Activated CD4-positive, CD25-positive, alpha-beta regulatory T cell treated with anti-CD3 and anti-CD28 coated beads, Interleukin-2, amount 50 U/mL, for 24 hours (primary cell): ENCODE results near the gene ZPR1.
"Not testable (repeated sequence)": the region's sequence is repeated elsewhere in the genome, so short reads cannot be mapped to it uniquely, and the experiment has no call there.

ENCODE experiments used
- ATAC-seq, 2 donors: fragments of 150-1000 bp; cut with Tn5 transposase; one replicate each; pipeline ENCODE4 v1.10.0; 2021; ENCODE audit warnings: mild to moderate bottlenecking in 1 of 2, moderate library complexity in 1 of 2

ZPR1 gene

DNA sequence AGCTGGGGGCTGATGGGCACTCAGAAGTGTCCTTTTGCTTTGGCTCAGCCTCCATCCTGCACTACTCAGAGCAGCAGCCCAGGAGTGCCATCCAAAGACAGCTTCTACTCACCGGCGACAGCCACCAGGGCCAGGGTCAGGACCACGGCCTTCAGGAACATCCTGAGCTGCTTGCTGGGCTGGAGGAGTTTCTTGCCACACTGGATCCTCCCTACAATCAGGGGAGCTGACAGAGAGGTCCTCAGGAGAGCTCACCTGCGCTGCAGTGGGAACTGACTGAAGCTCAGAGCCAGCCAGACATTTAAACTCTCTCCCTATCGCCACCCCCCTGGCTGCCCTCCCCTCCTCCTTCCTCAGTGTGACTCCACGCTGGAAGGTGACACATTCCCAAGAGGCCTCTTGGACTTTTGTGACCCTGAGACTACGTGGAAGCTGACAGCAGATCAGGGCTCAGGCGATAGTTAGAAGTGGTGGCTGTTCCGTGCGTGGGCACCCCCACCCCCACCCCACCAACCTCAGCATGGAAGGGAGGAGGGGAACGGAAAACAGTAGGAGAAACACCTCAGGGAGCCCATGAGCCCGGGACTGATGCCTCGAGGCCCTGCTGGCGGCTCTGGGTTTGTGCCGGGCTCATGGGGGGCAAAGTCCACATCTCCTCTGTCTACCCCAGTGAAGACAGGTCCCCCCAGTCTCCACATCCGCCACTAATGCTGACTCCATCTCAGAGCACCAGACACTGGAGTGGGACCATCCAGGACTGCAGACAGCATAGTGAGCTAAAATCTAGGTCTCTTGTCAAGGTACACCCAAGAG, 35.4 kb upstream of the ZPR1 start, which contains the start of gene APOA4:
TSS of gene APOA4 (minus strand) at position 274 of the 813 bp plus-strand sequence. CDS start at position 161, 113 bp downstream.
- no peak for ATAC-seq

DNA sequence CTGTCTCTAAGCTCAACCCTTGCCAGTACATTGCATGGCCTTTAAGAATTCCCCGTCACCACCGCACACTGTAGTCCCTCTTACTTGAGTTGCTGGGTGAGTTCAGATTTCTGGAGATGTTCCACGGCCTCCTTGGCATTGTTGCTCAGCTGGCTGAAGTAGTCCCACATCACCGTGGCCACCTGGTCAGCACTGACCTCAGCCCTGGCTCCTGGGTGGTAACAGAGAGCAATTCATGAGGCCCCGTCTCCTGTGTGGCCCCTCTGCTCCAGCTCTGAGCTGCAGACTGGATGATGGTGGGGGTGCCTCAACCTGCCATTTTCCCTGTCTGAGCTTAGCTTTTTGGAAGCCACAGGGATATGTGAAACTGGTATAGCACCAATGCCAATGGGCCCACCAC, 34.8 kb upstream of the ZPR1 start:
- no peak for ATAC-seq

GRCh38 chr11:116821050-116821918, 33.5 kb upstream of the ZPR1 start:
- no peak for ATAC-seq

DNA sequence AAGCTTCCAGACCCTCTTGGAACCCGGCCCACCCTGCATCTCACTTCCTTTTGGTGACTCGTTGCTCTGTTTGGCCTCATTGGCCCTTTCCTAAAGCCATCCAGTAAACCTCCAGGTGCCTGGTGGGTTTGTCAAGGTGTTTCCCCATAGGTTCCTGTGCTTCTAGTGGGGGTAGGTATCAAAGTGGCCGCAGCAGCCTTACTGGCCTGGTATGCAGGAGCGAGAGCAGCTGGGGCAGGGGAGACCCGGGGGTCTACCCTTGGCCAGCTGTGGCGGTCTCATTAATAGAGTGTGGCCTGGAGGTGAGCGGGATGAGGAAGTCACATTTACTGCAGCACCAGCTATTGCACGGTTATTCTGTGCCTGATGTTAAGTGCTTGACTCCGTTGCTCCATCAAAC, 31.2 kb upstream of the ZPR1 start:
- no peak for ATAC-seq

DNA sequence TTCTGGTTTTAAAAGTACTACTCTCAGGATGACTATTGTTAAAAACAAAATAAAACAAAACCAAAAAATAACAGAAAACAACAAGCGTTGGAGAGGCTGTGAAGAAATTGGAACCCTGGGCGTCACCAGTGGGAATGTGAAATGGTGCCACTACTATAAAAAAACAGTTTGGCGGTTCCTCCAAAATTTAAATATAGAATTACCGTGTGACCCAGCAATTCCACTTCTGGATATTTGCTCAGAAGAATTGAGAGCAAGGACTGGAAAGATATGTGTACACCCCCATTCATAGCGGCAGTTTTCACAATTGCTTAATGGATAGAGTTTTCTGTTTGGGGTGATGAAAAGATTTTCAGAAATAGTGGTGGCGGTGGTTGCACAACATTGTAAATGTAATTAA, 26.7 kb upstream of the ZPR1 start:
- ATAC-seq = no peak

GRCh38 chr11:116813781-116814471, 26.1 kb upstream of the ZPR1 start:
- ATAC-seq = no peak

- no peak for ATAC-seq
Observed at GRCh38 chr11:116813170-116813569, 25.3 kb upstream of the ZPR1 start.

DNA sequence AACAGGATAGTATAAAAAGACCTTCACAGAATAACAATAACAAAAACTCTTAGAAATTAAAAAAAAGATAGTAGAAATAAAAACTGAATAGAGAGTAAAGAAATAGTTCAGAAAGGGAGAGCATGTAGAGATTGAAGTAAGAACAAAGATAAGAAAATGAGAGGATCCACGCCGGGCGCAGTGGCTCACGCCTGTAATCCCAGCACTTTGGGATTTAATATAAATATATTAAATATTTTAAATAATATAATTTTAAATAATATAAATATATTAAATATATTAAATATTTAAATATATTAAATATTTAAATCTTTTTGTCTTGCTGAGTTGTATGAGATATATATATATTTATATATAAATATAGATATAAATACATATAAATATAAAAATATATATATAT, 24.3 kb upstream of the ZPR1 start:
- no peak for ATAC-seq

DNA sequence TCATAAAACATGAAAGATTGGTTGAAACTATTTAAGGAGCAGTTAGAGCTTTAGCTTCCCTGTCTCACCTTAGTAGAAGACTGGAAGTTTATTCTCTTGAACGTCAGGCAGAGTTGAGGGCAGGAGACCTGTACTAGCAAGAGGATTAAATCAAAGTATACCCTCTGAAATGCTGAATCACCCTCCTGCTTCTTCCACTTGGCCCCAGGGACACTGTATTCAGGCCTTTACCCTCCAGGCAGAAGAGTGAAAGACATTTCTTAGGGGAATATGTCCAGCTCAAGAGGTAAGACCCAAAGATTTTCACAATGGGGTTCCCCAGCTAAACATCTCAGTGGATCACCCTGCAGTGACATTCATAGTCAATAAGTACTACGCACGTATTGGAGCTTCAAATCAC, 23.4 kb upstream of the ZPR1 start:
- ATAC-seq = no peak

DNA sequence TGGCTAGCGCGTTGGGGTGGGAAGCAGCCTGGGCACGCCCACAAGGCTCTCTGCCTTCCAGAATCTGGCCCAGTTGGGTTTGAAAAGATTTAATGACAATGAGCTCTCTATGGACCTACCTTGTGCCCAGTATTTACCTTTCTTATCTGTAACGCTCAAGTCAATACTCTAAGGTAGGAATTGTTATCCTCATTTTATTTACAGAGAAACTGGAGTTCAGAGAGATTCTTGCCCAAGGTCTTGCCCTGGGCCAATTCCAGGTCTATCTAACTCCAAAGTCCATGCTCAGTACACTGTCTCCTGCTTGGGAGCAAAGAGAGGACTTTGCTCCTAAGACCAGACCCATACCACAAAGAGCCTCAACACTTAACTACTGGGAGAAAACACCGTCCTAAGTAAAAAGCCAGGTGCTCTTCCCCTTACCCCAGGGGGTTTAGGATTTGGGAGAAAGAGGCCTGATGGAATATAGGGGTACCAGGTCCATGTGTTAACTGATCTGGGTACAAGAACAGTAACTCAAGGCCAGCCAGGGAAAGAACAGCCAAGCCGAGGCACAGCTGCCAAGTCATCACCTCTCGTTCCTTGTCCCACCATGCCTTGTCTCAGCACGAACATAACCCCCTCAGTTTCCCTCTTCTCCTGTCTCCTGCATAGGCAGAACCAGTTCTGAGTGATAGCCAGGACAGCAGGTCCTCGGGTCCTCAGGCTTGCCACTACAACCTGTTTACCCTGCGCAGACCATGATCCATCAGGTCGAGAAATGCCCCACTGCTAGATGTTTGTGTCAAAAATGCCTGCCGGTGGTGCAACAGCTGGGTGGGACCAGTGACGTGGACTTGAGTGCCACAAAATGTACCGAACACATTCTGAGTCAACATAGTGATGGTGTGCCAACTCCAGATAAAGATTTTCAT, 20.7 kb upstream of the ZPR1 start:
- no peak for ATAC-seq

GRCh38 chr11:116807601-116808261, 19.9 kb upstream of the ZPR1 start:
- ATAC-seq = no peak

DNA sequence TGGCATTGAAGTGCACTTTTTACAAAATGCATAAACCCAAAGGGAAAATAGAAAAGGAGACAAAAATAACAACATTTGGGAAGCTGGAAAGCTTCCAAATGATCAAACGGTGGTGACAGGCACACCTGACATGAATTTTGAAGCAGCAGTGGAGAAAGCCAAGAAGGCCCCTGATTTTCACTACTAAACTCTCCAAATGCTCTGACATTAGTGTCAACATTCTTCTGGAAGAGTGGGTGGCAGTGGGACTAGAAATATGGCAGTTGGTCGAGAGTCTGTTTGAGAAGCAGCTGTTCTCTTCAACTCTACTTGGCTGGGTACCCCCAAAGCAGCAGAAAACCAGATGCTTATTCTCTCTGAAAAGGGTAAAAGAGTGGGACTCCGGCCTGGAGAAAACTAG, 16.2 kb upstream of the ZPR1 start:
- ATAC-seq = no peak

GRCh38 chr11:116801662-116802061, 13.8 kb upstream of the ZPR1 start:
- not testable (repeated sequence) for ATAC-seq

GRCh38 chr11:116800610-116801009, 12.8 kb upstream of the ZPR1 start:
- ATAC-seq = no peak

DNA sequence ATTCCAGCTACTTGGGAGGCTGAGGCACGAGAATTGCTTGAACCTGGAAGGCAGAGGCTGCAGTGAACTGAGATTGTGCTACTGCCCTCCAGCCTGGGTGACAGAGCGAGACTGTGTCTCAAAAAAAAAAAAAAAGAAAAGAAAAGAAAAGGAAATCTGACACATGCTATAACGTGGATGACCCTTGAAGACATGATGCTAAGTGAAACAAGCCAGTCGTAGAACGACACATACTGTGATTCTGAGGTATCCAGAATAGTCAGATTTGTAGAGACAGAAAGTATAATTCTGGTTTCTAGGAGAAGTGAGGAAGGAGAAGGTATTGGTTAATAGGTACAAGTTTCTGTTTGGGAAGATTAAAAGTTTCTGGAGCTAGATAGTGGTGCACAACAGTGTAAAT, 10.5 kb upstream of the ZPR1 start:
- ATAC-seq = peak in 1 of 2 donors; percentile 43

- no peak for ATAC-seq
Observed at GRCh38 chr11:116797816-116798215, 10.0 kb upstream of the ZPR1 start.

DNA sequence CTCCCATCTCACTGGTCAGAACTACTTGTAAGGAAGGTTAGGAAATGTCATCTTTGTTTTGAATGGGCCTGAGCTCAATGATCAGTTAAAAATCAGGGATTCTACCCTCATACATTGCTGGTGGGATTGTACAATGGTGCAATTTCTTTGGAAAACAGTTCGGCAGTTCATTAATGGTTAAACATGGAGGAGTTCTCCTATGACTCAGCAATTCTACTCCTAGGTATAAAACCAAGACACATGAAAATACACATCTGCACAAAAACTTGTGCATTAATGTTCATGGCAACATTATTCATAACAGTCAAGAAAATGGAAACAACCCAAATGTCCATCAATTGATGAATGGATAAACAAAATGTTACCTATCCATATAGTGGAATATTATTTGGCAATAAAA, 8.7 kb upstream of the ZPR1 start:
- no peak for ATAC-seq

- no peak for ATAC-seq
Observed at GRCh38 chr11:116794851-116795250, 7.0 kb upstream of the ZPR1 start.

GRCh38 chr11:116793772-116794097, 5.9 kb upstream of the ZPR1 start:
- ATAC-seq = no peak

- no peak for ATAC-seq
Observed at GRCh38 chr11:116792869-116793771, 5.3 kb upstream of the ZPR1 start.
